GM18868 (cell line): ENCODE measurements around the gene UNKL.

Source experiments
- ATAC-seq: cut with Tn5 transposase; IDR thresholded peaks from one replicate; pipeline ENCODE4 v1.9.1; 2021; ENCODE audit warnings: mild to moderate bottlenecking, moderate library complexity; ENCODE audit not compliant: unreplicated experiment

Gene UNKL

DNA sequence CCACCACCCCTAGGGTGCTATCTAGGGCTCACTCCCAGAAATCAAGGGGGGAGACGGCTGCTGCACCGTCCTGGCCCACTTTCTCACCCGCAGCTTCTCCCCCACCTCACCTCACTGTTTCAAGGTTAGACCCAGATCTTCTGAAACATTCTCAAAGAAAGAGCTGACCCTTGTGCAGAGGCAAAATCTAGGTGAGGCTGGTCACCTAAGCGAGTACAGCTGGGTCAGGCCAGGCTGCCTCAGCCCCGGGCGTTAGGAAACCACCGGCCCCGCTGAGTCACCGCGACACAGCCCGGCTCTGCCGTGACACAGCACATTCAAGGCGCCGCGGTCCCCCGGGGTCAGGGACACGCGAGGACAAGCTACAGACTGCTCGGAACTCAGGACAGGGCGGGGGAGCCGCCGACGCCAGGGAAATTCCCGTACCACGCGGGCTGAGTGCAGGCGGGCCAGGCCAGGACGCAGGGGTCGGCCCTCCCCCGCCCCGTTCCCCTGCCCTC lies 35.6 kb downstream of the UNKL start:
- ATAC-seq: peak; percentile 53

GRCh38 chr16:1378087-1378803 lies 36.3 kb downstream of the UNKL start:
- ATAC-seq: no peak

DNA sequence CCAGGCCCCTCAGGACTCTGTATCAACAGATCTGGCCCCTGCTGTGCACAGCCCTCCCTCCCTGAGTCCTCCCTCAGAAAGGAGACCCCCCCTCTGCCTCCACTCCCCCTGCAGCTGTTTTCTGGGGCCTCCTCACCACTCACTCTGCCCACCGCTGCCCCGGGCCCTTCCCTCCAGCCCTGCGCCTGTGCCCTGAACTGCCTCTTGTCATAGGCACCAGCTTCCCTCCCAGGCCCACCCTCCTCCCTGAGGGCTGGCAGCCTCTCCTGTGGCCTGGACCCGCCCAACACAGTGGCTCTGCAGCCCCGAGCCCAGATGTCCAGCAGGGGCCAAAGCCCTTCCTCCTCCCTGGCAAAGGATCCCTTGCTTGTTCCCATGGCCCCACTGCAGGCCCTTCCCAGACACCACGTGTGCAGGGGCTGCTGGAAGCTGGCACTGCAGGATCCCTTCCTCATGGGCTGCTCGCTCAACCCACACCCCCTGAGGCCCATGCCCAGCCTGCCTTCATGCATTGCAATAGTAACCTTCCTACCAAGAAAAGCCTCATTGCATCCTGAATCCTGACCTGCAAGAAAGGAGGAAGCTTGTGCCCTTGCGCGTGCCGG lies 37.0 kb downstream of the UNKL start:
- no peak for ATAC-seq

DNA sequence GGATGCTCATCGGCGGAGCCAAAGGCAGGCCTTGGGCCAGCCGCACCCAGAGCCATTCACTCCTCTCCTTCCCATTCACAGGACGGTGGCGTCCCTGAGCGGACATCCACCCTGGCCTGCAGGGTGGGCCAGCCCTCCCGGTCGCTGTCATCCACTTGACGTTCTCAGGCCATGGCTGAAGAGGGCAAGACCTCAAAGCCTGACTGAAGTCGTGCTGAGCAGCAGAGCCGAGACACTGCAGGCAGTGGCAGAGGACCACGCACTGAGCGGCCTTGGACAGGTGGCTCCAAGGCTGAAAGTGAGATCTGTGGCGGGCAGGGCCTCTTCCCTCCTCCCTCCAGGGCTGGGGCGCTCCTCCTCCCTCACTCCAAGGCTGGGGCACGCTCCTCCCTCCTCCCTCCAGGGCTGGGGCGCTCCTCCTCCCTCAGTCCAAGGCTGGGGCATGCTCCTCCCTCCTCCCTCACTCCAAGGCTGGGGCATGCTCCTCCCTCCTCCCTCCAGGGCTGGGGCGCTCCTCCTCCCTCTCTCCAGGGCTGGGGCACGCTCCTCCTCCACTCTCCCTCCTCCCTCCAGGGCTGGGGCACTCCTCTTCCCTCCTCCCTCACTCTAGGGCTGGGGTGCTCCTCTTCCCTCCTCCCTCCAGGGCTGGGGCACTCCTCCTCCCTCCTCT lies 38.6 kb downstream of the UNKL start:
- ATAC-seq: no peak

DNA sequence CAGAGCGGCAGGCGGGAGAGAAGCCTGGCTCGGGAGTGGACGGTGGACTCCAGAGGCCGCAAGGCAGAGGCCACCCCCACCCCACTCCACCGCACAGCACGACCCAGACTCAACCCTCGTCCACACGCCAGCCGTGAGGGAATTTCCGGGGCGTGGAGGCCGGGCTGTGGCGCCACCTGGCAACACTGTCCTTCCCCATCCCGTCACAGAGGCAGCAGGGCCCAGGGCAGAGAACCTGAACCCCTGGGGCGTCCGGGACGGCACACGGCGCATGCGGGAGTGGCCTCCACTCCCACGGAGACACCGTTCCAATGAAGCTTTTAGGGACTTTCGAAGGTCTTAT lies 39.2 kb downstream of the UNKL start:
- ATAC-seq: no peak

- no peak for ATAC-seq
Observed at GRCh38 chr16:1374418-1375297, 39.8 kb downstream of the UNKL start.

- no peak for ATAC-seq
Observed at GRCh38 chr16:1372292-1372950, 42.1 kb downstream of the UNKL start.

DNA sequence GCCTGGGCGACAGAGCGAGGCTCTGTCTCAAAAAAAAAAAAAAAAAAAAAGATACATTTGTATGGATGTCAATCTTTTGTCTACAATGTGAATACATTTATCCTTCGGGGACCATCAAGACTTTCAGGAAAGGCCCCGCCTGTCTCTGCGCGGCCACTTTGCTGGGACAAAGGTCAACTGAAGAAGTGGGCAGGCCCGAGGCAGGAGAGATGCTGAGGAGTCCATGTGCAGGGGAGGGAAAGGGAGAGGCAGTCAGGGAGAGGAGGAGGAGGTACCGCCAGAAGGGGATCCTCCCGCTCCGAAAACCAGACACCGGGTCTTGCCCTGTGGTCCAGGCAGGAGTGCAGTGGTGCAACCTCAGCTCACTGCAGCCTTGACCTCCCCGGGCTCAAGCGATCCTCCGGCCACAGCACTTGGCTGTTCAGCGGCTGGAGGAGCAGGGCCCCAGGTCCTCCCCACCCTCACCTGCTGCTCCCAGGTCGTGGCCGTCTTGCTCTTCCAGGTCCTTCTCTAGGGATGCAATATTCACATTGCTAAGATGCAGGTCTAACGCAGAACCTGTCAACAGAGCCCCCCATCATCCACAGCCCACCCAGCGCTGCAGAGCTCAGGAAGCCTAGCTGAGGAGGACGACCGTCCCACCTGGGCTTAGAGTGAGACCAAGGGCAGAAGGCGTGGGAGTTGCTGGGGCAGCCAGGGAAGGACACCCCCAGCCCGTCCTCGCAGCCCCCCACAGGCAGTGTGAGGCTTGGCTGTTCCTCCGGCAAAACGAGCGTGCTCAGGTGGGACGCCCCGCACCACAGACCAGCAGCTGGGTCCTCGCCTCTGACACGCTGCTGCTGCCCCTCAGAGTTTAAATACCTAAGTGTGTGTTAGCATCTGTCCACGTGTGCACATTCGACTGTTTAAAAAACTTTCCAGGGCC lies 43.2 kb downstream of the UNKL start:
- ATAC-seq: no peak

DNA sequence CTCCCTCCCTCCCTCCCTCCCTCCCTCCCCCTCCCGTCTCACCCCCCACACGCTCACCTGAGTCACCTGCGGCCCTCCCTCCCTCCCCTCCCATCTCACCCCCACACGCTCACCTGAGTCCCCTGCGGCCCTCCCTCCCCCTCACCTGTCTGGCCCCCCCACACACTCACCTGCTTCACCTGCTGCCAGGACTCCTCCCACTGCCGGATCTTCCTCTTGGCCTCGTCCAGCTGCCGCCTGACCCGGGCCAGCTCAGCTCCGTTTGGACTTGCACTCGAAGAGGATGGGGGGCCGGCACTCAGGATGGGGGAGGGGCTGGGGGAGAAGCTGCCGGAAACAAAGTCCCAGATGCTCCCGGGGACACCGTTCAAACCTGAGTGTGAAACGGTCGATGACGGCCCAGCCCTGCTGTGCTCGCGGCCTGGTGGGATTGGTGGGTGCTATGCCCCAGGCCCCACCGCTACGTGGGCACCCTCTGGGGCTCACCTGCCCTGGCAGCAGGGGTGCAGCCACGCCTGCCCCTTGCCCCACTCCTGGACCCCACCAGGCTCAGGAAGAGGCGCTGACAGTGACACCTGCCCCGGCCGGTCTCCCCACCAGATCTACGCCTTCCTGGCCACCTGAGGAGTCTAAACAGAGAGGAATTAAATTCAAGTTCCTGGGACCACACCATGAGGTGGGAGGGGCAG lies 46.9 kb downstream of the UNKL start:
- no peak for ATAC-seq

GRCh38 chr16:1366712-1367299 lies 47.7 kb downstream of the UNKL start:
- ATAC-seq: no peak

- no peak for ATAC-seq
Observed at GRCh38 chr16:1366060-1366711, 48.3 kb downstream of the UNKL start.

GRCh38 chr16:1364510-1364909 lies 50.0 kb downstream of the UNKL start:
- no peak for ATAC-seq

DNA sequence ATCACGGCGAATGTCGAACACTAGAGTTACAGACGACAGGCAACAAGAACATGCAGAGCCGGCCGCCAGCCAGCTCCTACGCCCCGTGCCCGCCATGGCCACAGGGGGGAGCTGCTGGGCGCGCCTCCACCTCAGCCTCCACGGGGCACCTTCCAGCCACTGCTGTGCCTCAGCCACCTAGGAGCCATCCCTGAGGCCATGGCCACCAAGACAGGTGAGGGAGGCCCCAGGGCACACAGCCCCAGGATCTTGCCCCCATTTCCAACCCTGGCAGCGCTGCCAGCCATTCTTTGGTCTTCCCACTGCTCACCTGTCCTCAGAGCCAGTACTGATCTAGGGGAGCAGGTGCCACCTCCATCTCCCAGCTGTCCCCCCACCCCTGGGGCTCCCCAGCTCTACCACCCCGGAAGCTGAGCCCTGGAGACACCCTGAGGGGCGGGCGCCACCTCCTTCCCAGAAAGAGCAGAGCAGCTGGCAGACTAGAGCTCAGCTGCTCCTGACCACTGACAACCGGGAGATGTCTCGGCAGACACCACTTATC lies 50.9 kb downstream of the UNKL start:
- ATAC-seq: no peak

GRCh38 chr16:1362807-1363206 lies 51.7 kb downstream of the UNKL start:
- no peak for ATAC-seq

- no peak for ATAC-seq
Observed at GRCh38 chr16:1361685-1362360, 52.7 kb downstream of the UNKL start.

- ATAC-seq: no peak
Observed at GRCh38 chr16:1357906-1358566, 56.5 kb downstream of the UNKL start.
